Lower lobe of right lung (tissue), 2 donors: ENCODE results near the gene GALE. TPM values are rescaled to one million over a fixed set of nuclear protein-coding genes. Genes with fewer than 3 reads are reported as not detected.

Experiments used
- ATAC-seq, 2 donors: fragments of 200-7000 bp; cut with Tn5 transposase; one replicate each; pipeline ENCODE4 v1.9.1; 2020 to 2022; ENCODE audit warnings: mild to moderate bottlenecking in 2 of 2, moderate library complexity in 2 of 2
- DNase-seq: peaks from one replicate; pipeline ENCODE4 v3.0.0-alpha.2; 2020
- H3K27ac ChIP-seq: fragments of 200-600 bp; one replicate; pipeline ENCODE4 v1.8.0; 2022
- H3K27me3 ChIP-seq: fragments of 200-600 bp; one replicate; pipeline ENCODE4 v1.8.0; 2022; ENCODE audit warnings: low read depth
- H3K36me3 ChIP-seq: fragments of 200-600 bp; one replicate; pipeline ENCODE4 v1.8.0; 2022; ENCODE audit warnings: mild to moderate bottlenecking
- H3K4me1 ChIP-seq: fragments of 200-600 bp; one replicate; pipeline ENCODE4 v1.8.0; 2022
- H3K4me3 ChIP-seq: fragments of 200-600 bp; one replicate; pipeline ENCODE4 v1.8.0; 2022; ENCODE audit warnings: mild to moderate bottlenecking
- H3K9me3 ChIP-seq: fragments of 200-600 bp; one replicate; pipeline ENCODE4 v1.8.0; 2022
- intact Hi-C: fragments of 100-400 bp; cut with DNase I; formaldehyde crosslinking; loops from one replicate; pipeline ENCODE4 v1.11.0; 2022
- total RNA-seq: library from RNA; stranded (reverse); fragmentation: NEBNext Ultra II Directional; extraction: Animal tissue kit (Norgen Biotek cat#: 25700); gene quantifications from one replicate; pipeline ENCODE4 v1.2.1, GENCODE V29; 2021
- TF ChIP-seq, protein P1 (sequence below): fragments of 200-600 bp; IDR thresholded peaks from one replicate; pipeline ENCODE4 v1.8.0; 2022; ENCODE audit warnings: antibody characterized with exemption, mild to moderate bottlenecking
- donor health status: DM: no; HTN: yes; CAD: no; lungs with severe emphysema.

Gene GALE
- total RNA-seq, 1 donor from 2014 or later: 49.8 TPM

DNA sequence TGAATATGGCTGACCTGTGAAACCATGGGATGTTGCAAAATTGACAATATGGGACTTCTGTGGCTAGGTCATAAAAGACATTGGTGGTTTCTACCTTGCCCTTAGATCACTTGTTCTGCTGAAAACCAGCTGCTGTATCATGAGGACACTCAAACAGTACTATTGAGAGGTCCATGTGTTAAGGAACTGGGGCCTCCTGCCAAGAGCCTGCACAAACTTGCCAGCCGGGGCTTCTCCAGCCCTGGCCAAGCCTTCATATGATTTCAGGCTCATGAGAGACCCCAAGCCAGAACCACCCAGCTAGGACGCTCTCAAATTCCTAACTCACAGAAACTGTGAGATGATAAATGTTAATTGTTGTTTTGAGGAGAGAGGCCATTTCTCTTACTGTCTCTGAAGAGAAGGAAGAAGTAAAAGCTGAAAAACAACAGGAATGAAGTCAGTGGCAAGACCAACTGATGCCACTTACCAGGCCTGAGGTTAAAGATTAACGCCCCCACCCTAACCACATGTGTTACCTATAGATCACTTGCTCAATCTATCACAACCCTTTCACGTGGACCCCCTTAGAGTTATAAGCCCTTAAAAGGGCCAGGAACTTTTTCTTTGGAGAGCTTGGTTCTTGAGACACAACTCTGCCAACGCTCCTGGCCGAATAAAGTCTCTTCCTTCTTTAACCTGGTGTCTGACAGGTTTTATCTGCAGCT is 26.2 kb downstream of the GALE start:
- DNase-seq (no peak), ATAC-seq (no peak)
- no peaks in the 10 kb centered on the region for H3K27me3 ChIP-seq
- no peaks in the 10 kb centered on the region for H3K9me3 ChIP-seq
- no peak overlapping the region for H3K4me3 ChIP-seq
- TF ChIP-seq, protein P1, sequence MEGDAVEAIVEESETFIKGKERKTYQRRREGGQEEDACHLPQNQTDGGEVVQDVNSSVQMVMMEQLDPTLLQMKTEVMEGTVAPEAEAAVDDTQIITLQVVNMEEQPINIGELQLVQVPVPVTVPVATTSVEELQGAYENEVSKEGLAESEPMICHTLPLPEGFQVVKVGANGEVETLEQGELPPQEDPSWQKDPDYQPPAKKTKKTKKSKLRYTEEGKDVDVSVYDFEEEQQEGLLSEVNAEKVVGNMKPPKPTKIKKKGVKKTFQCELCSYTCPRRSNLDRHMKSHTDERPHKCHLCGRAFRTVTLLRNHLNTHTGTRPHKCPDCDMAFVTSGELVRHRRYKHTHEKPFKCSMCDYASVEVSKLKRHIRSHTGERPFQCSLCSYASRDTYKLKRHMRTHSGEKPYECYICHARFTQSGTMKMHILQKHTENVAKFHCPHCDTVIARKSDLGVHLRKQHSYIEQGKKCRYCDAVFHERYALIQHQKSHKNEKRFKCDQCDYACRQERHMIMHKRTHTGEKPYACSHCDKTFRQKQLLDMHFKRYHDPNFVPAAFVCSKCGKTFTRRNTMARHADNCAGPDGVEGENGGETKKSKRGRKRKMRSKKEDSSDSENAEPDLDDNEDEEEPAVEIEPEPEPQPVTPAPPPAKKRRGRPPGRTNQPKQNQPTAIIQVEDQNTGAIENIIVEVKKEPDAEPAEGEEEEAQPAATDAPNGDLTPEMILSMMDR: no peak
- H3K4me1 ChIP-seq: peaks cover 20% of the 10 kb centered on the region
- peaks cover 13% of the 10 kb centered on the region for H3K36me3 ChIP-seq
- intact Hi-C loops: no loop called here
- H3K27ac ChIP-seq: no peak overlapping the region

GRCh38 chr1:23772854-23773242 is 27.7 kb downstream of the GALE start:
- intact Hi-C loops: no loop called here
- DNase-seq (no peak), ATAC-seq (no peak)

DNA sequence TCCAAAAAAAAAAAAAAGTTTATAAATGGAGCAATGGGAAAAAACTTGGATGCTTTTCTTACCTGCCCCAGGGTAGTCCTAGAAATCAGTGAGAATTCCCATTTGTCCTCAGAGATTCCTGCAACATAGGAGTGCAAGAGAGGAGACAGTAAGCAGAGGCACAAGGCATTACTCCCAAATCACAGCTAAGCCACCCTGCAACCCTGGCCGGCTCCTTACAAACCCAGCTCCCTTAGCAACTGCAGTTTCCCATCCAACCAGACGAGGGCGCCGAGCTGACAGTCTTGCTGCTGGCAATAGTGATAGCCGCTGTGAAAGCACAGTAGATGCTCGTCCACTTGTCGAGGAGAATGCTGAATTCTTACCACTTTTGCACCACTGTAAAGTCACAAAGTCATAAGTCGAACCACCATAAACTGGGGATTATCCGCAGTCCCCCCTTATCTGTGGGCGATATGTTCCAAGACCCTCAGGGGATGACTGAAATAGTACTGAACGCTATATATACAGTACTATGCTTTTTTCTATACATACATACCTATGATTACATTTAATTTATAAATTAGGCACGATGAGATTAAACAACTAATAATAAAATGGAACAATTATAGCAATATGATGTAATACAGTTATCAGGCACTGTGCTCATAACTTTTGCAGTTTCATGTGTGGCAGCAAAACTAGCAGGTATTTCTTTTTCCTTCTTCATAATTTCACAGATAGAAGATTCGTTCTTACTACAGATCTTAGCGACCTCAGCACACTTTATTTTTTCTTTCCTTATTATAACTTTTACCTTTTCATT is 28.3 kb downstream of the GALE start:
- peaks cover 25% of the 10 kb centered on the region for H3K36me3 ChIP-seq
- intact Hi-C loops: no loop called here
- no peak overlapping the region for H3K27ac ChIP-seq
- no peaks in the 10 kb centered on the region for H3K27me3 ChIP-seq
- no peaks in the 10 kb centered on the region for H3K9me3 ChIP-seq
- no peak overlapping the region for H3K4me3 ChIP-seq
- DNase-seq (peak; percentile 92), ATAC-seq (peak; percentile 92 to 95)
- TF ChIP-seq, protein P1: peak; percentile 94
- H3K4me1 ChIP-seq: peaks cover 8% of the 10 kb centered on the region

More at GRCh38 chr1:23772854-23773242, 27.7 kb downstream of the GALE start:
- Histone ChIP-seq H3K4me1 (peaks cover 14% of the 10 kb centered on the region), H3K27me3 (no peaks in the 10 kb centered on the region), H3K36me3 (peaks cover 21% of the 10 kb centered on the region), H3K4me3 (no peak overlapping the region), H3K27ac (no peak overlapping the region), H3K9me3 (no peaks in the 10 kb centered on the region)
- TF ChIP-seq, protein P1: no peak

DNA sequence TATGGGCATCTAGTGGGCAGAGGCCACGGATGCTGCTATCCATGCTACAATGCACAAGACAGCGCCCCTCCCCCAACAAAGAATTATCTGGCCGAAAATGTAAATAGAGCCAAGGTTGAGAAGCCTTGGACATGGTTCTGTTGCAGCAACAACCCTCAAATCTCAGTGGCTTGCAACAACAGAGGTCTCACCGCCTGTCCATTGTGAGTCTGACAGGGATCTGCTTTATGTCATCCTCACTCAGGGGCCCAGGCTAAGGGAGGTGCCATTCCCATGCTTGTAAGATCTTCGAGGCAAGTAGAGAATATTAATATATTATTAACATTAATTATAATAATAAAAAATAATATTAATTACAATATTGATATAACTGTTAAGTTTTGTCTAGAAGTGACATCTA is 31.8 kb downstream of the GALE start:
- H3K4me1 ChIP-seq: peaks cover 4% of the 10 kb centered on the region
- peaks cover 43% of the 10 kb centered on the region for H3K36me3 ChIP-seq
- H3K27ac ChIP-seq: no peak overlapping the region
- no peak for DNase-seq
- no peaks in the 10 kb centered on the region for H3K27me3 ChIP-seq
- TF ChIP-seq, protein P1: no peak
- intact Hi-C loops: no loop called here
- H3K4me3 ChIP-seq: no peak overlapping the region
- ATAC-seq: no peak
- no peaks in the 10 kb centered on the region for H3K9me3 ChIP-seq

DNA sequence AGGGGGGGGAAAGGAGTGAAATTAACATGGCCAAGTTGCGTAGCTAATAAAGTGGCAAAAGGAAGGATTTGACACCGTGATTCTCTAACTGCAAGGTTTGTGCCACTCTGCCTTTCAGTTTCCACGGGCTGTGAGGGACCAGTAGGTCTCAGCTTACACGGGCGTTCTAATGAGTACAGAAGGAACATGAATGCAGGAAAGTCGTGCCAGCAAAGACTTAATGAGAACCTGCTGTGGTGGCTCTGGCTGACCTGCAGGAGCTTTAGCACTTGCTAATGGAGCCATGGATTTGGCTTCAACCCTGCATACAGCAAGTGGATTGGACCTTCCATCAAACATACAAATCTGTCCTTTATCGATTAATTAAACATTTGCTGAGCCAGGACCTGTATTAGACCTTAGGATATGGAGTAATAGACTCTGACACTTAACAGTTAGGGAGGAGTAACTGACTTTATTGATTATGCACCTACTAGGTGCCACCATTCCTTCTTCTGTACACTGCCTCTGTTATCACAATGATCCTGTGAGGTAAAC is 37.4 kb downstream of the GALE start:
- peaks cover 6% of the 10 kb centered on the region for H3K4me1 ChIP-seq
- H3K27me3 ChIP-seq: no peaks in the 10 kb centered on the region
- no peak for ATAC-seq
- no peak overlapping the region for H3K4me3 ChIP-seq
- peaks cover 74% of the 10 kb centered on the region for H3K36me3 ChIP-seq
- intact Hi-C loops: no loop called here
- TF ChIP-seq, protein P1: no peak
- no peaks in the 10 kb centered on the region for H3K9me3 ChIP-seq
- DNase-seq: no peak
- no peak overlapping the region for H3K27ac ChIP-seq
